HepG2 (cell line): ENCODE data around the gene AFDN. TPM values are rescaled to one million over a fixed set of nuclear protein-coding genes. Genes with fewer than 3 reads are reported as not detected.

Source experiments
- ATF4 ChIP-seq, 2 experiments: fragments of 450-650 bp in 1 of 2; sonication (generic) in 1 of 2; formaldehyde crosslinking; IDR thresholded peaks; 2 replicates each; pipeline versions ENCODE4 v1.5.0 to v1.8.0; 2020 to 2022; ENCODE audit warnings: mild to moderate bottlenecking in 1 of 2, missing genetic modification reagents in 1 of 2
- ATF5 ChIP-seq: sonication (generic); formaldehyde crosslinking; IDR thresholded peaks from 2 replicates; pipeline ENCODE4 v1.4.0; 2020; ENCODE audit warnings: mild to moderate bottlenecking, low read depth, missing genetic modification reagents
- BCL3 ChIP-seq: sonication (generic); formaldehyde crosslinking; IDR thresholded peaks from 2 replicates; pipeline ENCODE4 v1.5.1; 2020; ENCODE audit warnings: mild to moderate bottlenecking, missing genetic modification reagents, moderate library complexity
- CEBPZ ChIP-seq: IDR thresholded peaks from 2 replicates; pipeline ENCODE4 v1.6.1; 2012; ENCODE audit warnings: low read length, improper control_type of control experiment
- DR1 ChIP-seq: sonication (generic); formaldehyde crosslinking; IDR thresholded peaks from 2 replicates; pipeline ENCODE4 v1.8.0; 2021; ENCODE audit warnings: mild to moderate bottlenecking, missing genetic modification reagents, inconsistent platforms
- FOXP4 ChIP-seq: sonication (generic); formaldehyde crosslinking; IDR thresholded peaks from 2 replicates; pipeline ENCODE4 v1.4.0; 2020; ENCODE audit warnings: missing genetic modification reagents
- HHEX ChIP-seq: IDR thresholded peaks from 2 replicates; pipeline ENCODE4 v1.6.1; 2016; ENCODE audit warnings: control low read depth
- NFE2L2 ChIP-seq: fragments of 150-350 bp; IDR thresholded peaks from 2 replicates; pipeline ENCODE4 v1.6.1; 2014; ENCODE audit warnings: low read length
- NFYB ChIP-seq: sonication (generic); formaldehyde crosslinking; IDR thresholded peaks from 2 replicates; pipeline ENCODE4 v1.4.0; 2020; ENCODE audit warnings: missing genetic modification reagents
- NR1H2 ChIP-seq: sonication (generic); formaldehyde crosslinking; IDR thresholded peaks from 2 replicates; pipeline ENCODE4 v1.8.1; 2022; ENCODE audit warnings: low read depth, missing genetic modification reagents, borderline replicate concordance
- PHF21A ChIP-seq: sonication (generic); formaldehyde crosslinking; IDR thresholded peaks from 2 replicates; pipeline ENCODE4 v1.5.0; 2020; ENCODE audit warnings: mild to moderate bottlenecking, missing genetic modification reagents
- TCF12 ChIP-seq, 2 experiments: fragments of 450-650 bp in 1 of 2; sonication (generic) in 1 of 2; formaldehyde crosslinking in 1 of 2; IDR thresholded peaks; 2 replicates each; pipeline versions ENCODE4 v1.6.1 to v1.8.0; 2017 to 2022; ENCODE audit warnings: antibody characterized with exemption in 1 of 2, mild to moderate bottlenecking in 1 of 2, missing genetic modification reagents in 1 of 2, moderate library complexity in 1 of 2
- THAP7 ChIP-seq: sonication (generic); formaldehyde crosslinking; IDR thresholded peaks from 2 replicates; pipeline ENCODE4 v1.8.1; 2023; ENCODE audit warnings: mild to moderate bottlenecking, missing genetic modification reagents
- XBP1 ChIP-seq: sonication (generic); formaldehyde crosslinking; IDR thresholded peaks from 2 replicates; pipeline ENCODE4 v1.5.0; 2020; ENCODE audit warnings: missing genetic modification reagents
- YEATS2 ChIP-seq: sonication (generic); formaldehyde crosslinking; IDR thresholded peaks from 2 replicates; pipeline ENCODE4 v1.4.0; 2020; ENCODE audit warnings: missing genetic modification reagents, borderline replicate concordance
- ZBTB25 ChIP-seq: IDR thresholded peaks from 2 replicates; pipeline ENCODE4 v1.6.1; 2018; ENCODE audit warnings: missing genetic modification reagents
- ZNF264 ChIP-seq: sonication (generic); formaldehyde crosslinking; IDR thresholded peaks from 2 replicates; pipeline ENCODE4 v1.4.0; 2020; ENCODE audit warnings: missing genetic modification reagents
- ZNF737 ChIP-seq: sonication (generic); formaldehyde crosslinking; IDR thresholded peaks from 2 replicates; pipeline ENCODE4 v1.5.0; 2020; ENCODE audit warnings: missing genetic modification reagents, mild to moderate bottlenecking, borderline replicate concordance
- ZNF773 ChIP-seq: sonication (generic); formaldehyde crosslinking; IDR thresholded peaks from 2 replicates; pipeline ENCODE4 v1.4.0; 2020; ENCODE audit warnings: missing genetic modification reagents, borderline replicate concordance
- polyA plus RNA-seq, 8 experiments: library from polyadenylated mRNA; depleted of rRNA in 3 of 8; stranded (reverse) in 7 of 8; unstranded in 1 of 8; fragments of >200 nt; fragmentation: Illumina TruSeq in 4 of 8; extraction: Trizol in 4 of 8; gene quantifications; 2 replicates each; pipeline versions ENCODE4 v1.2.1 to v1.2.3, GENCODE V29; 2011 to 2016; ENCODE audit warnings: low read depth in 4 of 8, missing spikeins in 1 of 8, mixed read lengths in 1 of 8; ENCODE audit not compliant: insufficient read depth in 1 of 8
- total RNA-seq, 5 experiments: library from RNA; depleted of rRNA; stranded (reverse); fragments of >200 nt; fragmentation: Illumina TruSeq; extraction: Trizol; gene quantifications; 2 replicates each; pipeline ENCODE4 v1.2.3, GENCODE V29; 2016; ENCODE audit warnings: low read depth in 1 of 5

The AFDN gene
- total and polyA plus RNA-seq, 2 of the 13 experiments (the other 11 are each of a cell fraction or from before 2014, with no cell fraction given), result 136 to 151 TPM

- TF ChIP-seq ATF4 (CRISPR knock-in tag; IDR thresholded peaks at IDR 0.05), result peak in 1 of 2 experiments; percentile 95; a peak in 2 of 4 replicates
- no peak for TF ChIP-seq BCL3 (CRISPR knock-in tag)
- no peak for TF ChIP-seq NR1H2
- peak; percentile 43; the same call in 1 of the 2 replicates for TF ChIP-seq FOXP4 (CRISPR knock-in tag)
- TF ChIP-seq XBP1, result no peak
- no peak for TF ChIP-seq THAP7 (CRISPR knock-in tag)
- TF ChIP-seq HHEX (CRISPR knock-in tag), result no peak
- TF ChIP-seq DR1 (CRISPR knock-in tag), result no peak
- TF ChIP-seq ZBTB25 (CRISPR knock-in tag), result 0 out of 2 replicates have a peak, but pooled peaks have one; percentile 29
- 0 out of 2 replicates have a peak, but pooled peaks have one; percentile 0 for TF ChIP-seq NFE2L2
- TF ChIP-seq ATF5, result no peak
- no peak for TF ChIP-seq CEBPZ
- no peak for TF ChIP-seq ZNF737
- no peak for TF ChIP-seq ZNF773 (CRISPR knock-in tag)
- peak; percentile 57; the same call in 1 of the 2 replicates for TF ChIP-seq YEATS2 (CRISPR knock-in tag)
- TF ChIP-seq TCF12 (IDR thresholded peaks at IDR 0.05), result no peak
- TF ChIP-seq TCF12 (CRISPR knock-in tag; IDR thresholded peaks at IDR 0.05), result no peak
- TF ChIP-seq NFYB (CRISPR knock-in tag), result no peak
- TF ChIP-seq ZNF264 (CRISPR knock-in tag), result no peak
- no peak for TF ChIP-seq PHF21A (CRISPR knock-in tag)
Observed at GRCh38 chr6:167855825-167856425, 29.2 kb downstream of the AFDN start (continued).
